ENCODE results near the gene ROR1. TPM values are rescaled to one million over a fixed set of nuclear protein-coding genes. Genes with fewer than 3 reads are reported as not detected.

ROR1 gene
- total and polyA plus RNA-seq, 2 of the 4 experiments (the other 2 are of a cell fraction), result 4.4 to 10.0 TPM

GRCh38 chr1:63845346-63845745 lies 71.5 kb downstream of the ROR1 start:
- no peak overlapping the region for H2AK5ac ChIP-seq (ENCODE audit: low read depth, low read length)
- H3K4ac ChIP-seq (ENCODE audit: low read depth, low read length), result no peak overlapping the region
- H4K5ac ChIP-seq (ENCODE audit: low read depth, low read length), result no peak overlapping the region
- dilution Hi-C loops (cut with HindIII; ENCODE audit: low sequenced_read_pairs, unreplicated experiment), result no loop called here
- no peak overlapping the region for H2AK9ac ChIP-seq (replicated peaks; ENCODE audit: low read depth, low read length, poor library complexity)
- POLR2A ChIA-PET (ENCODE audit: unreplicated experiment), result no interaction called here
- no peak overlapping the region for H2BK120ac ChIP-seq (ENCODE audit: low read depth, low read length)
- no peaks in the 10 kb centered on the region for H3K9me1 ChIP-seq (ENCODE audit: insufficient read depth, low read length)
- WGBS, 2 experiments (ENCODE audit: extremely low coverage in 2 of 2, insufficient read length in 1 of 2), result no CpG with 5 or more reads among the region's 1 CpG
- in situ Hi-C loops (cut with MboI; ENCODE audit: low sequenced_read_pairs), result no loop called here
- ATAC-seq (ENCODE audit: low read depth) (no peak), DNase-seq (no peak)
- H3K27ac ChIP-seq (ENCODE audit: insufficient read depth, low read length), result no peak overlapping the region
- no peak overlapping the region for H2BK5ac ChIP-seq (ENCODE audit: low read depth, low read length, poor library complexity, severe bottlenecking)
- H4K20me1 ChIP-seq (ENCODE audit: insufficient read depth, low read length), result peaks cover 4% of the 10 kb centered on the region; the same call in 1 of the 2 replicates
- H4K8ac ChIP-seq (ENCODE audit: low read depth in 2 of 2, low read length in 2 of 2), result no peak overlapping the region
- intact Hi-C loops (cut with micrococcal nuclease), result no loop called here
- no peaks in the 10 kb centered on the region for H3K9me3 ChIP-seq (ENCODE audit: control insufficient read depth, insufficient read depth, low read length)
- TF ChIP-seq RAD21 (IDR thresholded peaks at IDR 0.05; ENCODE audit: low read length), result no peak
- no peak for TF ChIP-seq CTCF (conservative IDR thresholded peaks at IDR 0.05; ENCODE audit: low read depth, low read length)
- no peak for TF ChIP-seq RFX5 (IDR thresholded peaks at IDR 0.05; ENCODE audit: low read depth, low read length)
- TF ChIP-seq MAZ (IDR thresholded peaks at IDR 0.05; ENCODE audit: borderline replicate concordance, low read depth, low read length), result no peak
- no peak for TF ChIP-seq USF2 (IDR thresholded peaks at IDR 0.05; ENCODE audit: low read depth, low read length)
- no peak for TF ChIP-seq RCOR1 (IDR thresholded peaks at IDR 0.05; ENCODE audit: insufficient replicate concordance, low read length)
- TF ChIP-seq FOS (IDR thresholded peaks at IDR 0.05; ENCODE audit: low read depth, low read length), result no peak
- TF ChIP-seq SMC3 (IDR thresholded peaks at IDR 0.05; ENCODE audit: low read depth, low read length), result no peak
- TF ChIP-seq BHLHE40 (IDR thresholded peaks at IDR 0.05; ENCODE audit: low read depth, low read length), result no peak
- no peak for TF ChIP-seq MXI1 (IDR thresholded peaks at IDR 0.05; ENCODE audit: borderline replicate concordance, low read depth, low read length)
- no peak for TF ChIP-seq ELK1 (IDR thresholded peaks at IDR 0.05; ENCODE audit: borderline replicate concordance, low read depth, low read length)
- TF ChIP-seq POLR2A (IDR thresholded peaks at IDR 0.05; ENCODE audit: low read depth, low read length), result no peak
- TF ChIP-seq MAFK (IDR thresholded peaks at IDR 0.05; ENCODE audit: low read depth, low read length), result no peak
- no peak overlapping the region for H3K9ac ChIP-seq (ENCODE audit: low read depth, low read length)
- no peak overlapping the region for H4K91ac ChIP-seq (ENCODE audit: insufficient read depth, low read depth, low read length)
- CTCF ChIA-PET, result no interaction called here
- H2BK15ac ChIP-seq (ENCODE audit: low read depth, low read length), result no peak overlapping the region
- no peak overlapping the region for H3K23ac ChIP-seq (ENCODE audit: low read depth, low read length)
- no peaks in the 10 kb centered on the region; the same call in 1 of the 2 replicates for H3K27me3 ChIP-seq (ENCODE audit: control insufficient read depth, insufficient read depth, low read length)
- H3K4me2 ChIP-seq (ENCODE audit: low read depth, low read length), result no peak overlapping the region
- no peak overlapping the region for H3K14ac ChIP-seq (replicated peaks; ENCODE audit: low read depth, low read length)
- H3K79me1 ChIP-seq (ENCODE audit: low read depth in 1 of 2, low read length in 2 of 2), result no peaks in the 10 kb centered on the region
- no peak overlapping the region for H2AFZ ChIP-seq (replicated peaks; ENCODE audit: low read length, poor library complexity)
- no peak overlapping the region for H2BK20ac ChIP-seq (ENCODE audit: low read depth, low read length)
- H3K4me1 ChIP-seq (ENCODE audit: control insufficient read depth, insufficient read depth, low read length), result peaks cover 1% of the 10 kb centered on the region; the same call in 1 of the 2 replicates
- H3K18ac ChIP-seq (ENCODE audit: low read depth, low read length), result no peak overlapping the region
- BruUV-seq (replicated peaks), result no TSS peak
- H3K56ac ChIP-seq (ENCODE audit: extremely low read depth, insufficient read depth, low read length), result no peak overlapping the region
- H3K4me3 ChIP-seq (ENCODE audit: insufficient read depth, low read depth, low read length), result no peak overlapping the region
- H3K36me3 ChIP-seq (ENCODE audit: control insufficient read depth, insufficient read depth, low read length), result no peaks in the 10 kb centered on the region
